Peyer's patch (tissue), 4 donors: ENCODE results near the gene ITGA11.

ENCODE experiments used
- CTCF ChIP-seq, 6 experiments: fragments of 450-650 bp in 4 of 6; fragments of 200-600 bp in 2 of 6; sonication (generic) in 1 of 6; IDR thresholded peaks; one replicate each; pipeline ENCODE4 v1.5.1; 2017 to 2019; ENCODE audit warnings: antibody characterized with exemption in 6 of 6, mild to moderate bottlenecking in 3 of 6, moderate library complexity in 1 of 6
- POLR2A ChIP-seq, 2 donors: fragments of 450-650 bp; IDR thresholded peaks; one replicate each; pipeline ENCODE4 v1.5.1; 2017; ENCODE audit warnings: antibody characterized with exemption in 2 of 2, mild to moderate bottlenecking in 2 of 2, moderate library complexity in 2 of 2

- TF ChIP-seq CTCF (IDR thresholded peaks at IDR 0.05): no peak
- TF ChIP-seq POLR2A (IDR thresholded peaks at IDR 0.05): no peak
Measured at GRCh38 chr15:68471541-68471940, 39.6 kb upstream of the ITGA11 start.
